ENCODE results near the gene ANKRD34A. TPM values are rescaled to one million over a fixed set of nuclear protein-coding genes. Genes with fewer than 3 reads are reported as not detected.

Gene ANKRD34A
- total and polyA plus RNA-seq, 7 donors, result 0.33 to 1.9 (median 0.71) TPM; not detected in 2

GRCh38 chr1:145997016-145997717, 32.8 kb upstream of the ANKRD34A start:
- intact Hi-C loops (cut with DNase I), result loop anchor here (5.0 kb wide), 1 partner anchor 35 kb away; the partner anchor contains the start of genes ANKRD34A and POLR3GL
- Histone ChIP-seq H3K27me3 (no peaks in the 10 kb centered on the region), H3K9me3 (no peaks in the 10 kb centered on the region), H3K36me3 (peaks cover 35 to 38% (median 36%) of the 10 kb centered on the region in 4 donors), H3K27ac (peak overlapping the region; percentile 92 to 95 (median 94)), H3K4me3 (peak overlapping the region; percentile 72 to 93 (median 88)), H3K4me1 (peaks cover 0 to 48% (median 43%) of the 10 kb centered on the region in 4 donors)
- TF ChIP-seq POLR2AphosphoS5 (IDR thresholded peaks at IDR 0.05) (peak in 2 of 4 donors; percentile 37 to 61), POLR2A (IDR thresholded peaks at IDR 0.05) (no peak)
- 6 to 7% methylated on average over 12 of the region's 12 CpGs for WGBS, 2 donors
- peak; percentile 80 for DNase-seq

- H3K9me3 ChIP-seq, result no peaks in the 10 kb centered on the region
- H3K27me3 ChIP-seq, result no peaks in the 10 kb centered on the region
- WGBS, 2 donors, result 0% methylated on average over 30 of the region's 30 CpGs
- peak; percentile 100 for DNase-seq
- peaks cover 35 to 38% (median 37%) of the 10 kb centered on the region in 4 donors for H3K36me3 ChIP-seq
- H3K27ac ChIP-seq, result peak within 1 kb of the TSS; percentile 92 to 95 (median 94)
- peaks cover 0 to 48% (median 41%) of the 10 kb centered on the region in 4 donors for H3K4me1 ChIP-seq
- TF ChIP-seq, protein P1, sequence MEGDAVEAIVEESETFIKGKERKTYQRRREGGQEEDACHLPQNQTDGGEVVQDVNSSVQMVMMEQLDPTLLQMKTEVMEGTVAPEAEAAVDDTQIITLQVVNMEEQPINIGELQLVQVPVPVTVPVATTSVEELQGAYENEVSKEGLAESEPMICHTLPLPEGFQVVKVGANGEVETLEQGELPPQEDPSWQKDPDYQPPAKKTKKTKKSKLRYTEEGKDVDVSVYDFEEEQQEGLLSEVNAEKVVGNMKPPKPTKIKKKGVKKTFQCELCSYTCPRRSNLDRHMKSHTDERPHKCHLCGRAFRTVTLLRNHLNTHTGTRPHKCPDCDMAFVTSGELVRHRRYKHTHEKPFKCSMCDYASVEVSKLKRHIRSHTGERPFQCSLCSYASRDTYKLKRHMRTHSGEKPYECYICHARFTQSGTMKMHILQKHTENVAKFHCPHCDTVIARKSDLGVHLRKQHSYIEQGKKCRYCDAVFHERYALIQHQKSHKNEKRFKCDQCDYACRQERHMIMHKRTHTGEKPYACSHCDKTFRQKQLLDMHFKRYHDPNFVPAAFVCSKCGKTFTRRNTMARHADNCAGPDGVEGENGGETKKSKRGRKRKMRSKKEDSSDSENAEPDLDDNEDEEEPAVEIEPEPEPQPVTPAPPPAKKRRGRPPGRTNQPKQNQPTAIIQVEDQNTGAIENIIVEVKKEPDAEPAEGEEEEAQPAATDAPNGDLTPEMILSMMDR (IDR thresholded peaks at IDR 0.05), result no peak
- TF ChIP-seq POLR2AphosphoS5 (IDR thresholded peaks at IDR 0.05), result peak; percentile 99 to 100 (median 100)
- peak in 2 of 4 donors; percentile 80 to 85 for TF ChIP-seq EP300 (IDR thresholded peaks at IDR 0.05)
- TF ChIP-seq POLR2A (IDR thresholded peaks at IDR 0.05), result peak; percentile 98
- intact Hi-C loops (cut with DNase I), result loop anchor here (5.0 kb wide), 1 partner anchor 34 kb away; the partner anchor contains the start of genes ANKRD34A and POLR3GL
- peak within 1 kb of the TSS; percentile 72 to 93 (median 88) for H3K4me3 ChIP-seq
Observed at GRCh38 chr1:145996433-145997015, 32.1 kb upstream of the ANKRD34A start, which contains the start of gene TXNIP. Gene TXNIP, minus strand, starts transcription at chr1:145996579. Its CDS starts 313 bp downstream, at chr1:145996266.

DNA sequence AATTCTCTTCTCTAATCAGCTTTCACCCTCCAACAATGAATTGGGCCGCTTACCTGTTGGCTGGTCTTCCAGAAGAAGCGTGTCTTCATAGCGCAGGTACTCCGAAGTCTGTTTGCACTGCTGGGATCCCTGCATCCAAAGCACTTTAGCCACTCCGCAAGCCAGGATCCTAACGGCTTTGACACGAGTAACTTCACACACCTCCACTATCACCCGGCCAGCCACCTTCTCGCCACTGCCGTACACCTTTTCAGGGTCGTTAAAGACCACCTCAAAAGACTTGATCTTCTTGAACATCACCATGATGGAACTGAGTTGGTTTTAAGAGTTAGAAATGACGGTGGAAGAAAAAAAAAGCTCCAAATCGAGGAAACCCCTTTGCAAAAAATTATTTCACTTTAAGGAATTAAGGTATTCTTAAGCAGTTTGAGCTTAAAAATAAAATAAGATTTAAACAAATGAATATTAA, 31.6 kb upstream of the ANKRD34A start:
- peak; percentile 67 for DNase-seq
- H3K36me3 ChIP-seq, result peaks cover 35 to 38% (median 37%) of the 10 kb centered on the region in 4 donors
- 0% methylated on average over 13 of the region's 13 CpGs for WGBS, 2 donors
- peak overlapping the region; percentile 92 to 95 (median 94) for H3K27ac ChIP-seq
- H3K4me3 ChIP-seq, result peak overlapping the region; percentile 72 to 93 (median 88)
- H3K9me3 ChIP-seq, result no peaks in the 10 kb centered on the region
- intact Hi-C loops (cut with DNase I), result loop anchor here (5.0 kb wide), 1 partner anchor 34 kb away; the partner anchor contains the start of genes ANKRD34A and POLR3GL
- peaks cover 0 to 51% (median 41%) of the 10 kb centered on the region in 4 donors for H3K4me1 ChIP-seq
- TF ChIP-seq EP300 (IDR thresholded peaks at IDR 0.05) (no peak), POLR2AphosphoS5 (IDR thresholded peaks at IDR 0.05) (no peak), POLR2A (IDR thresholded peaks at IDR 0.05) (no peak)
- TF ChIP-seq, protein P1 (IDR thresholded peaks at IDR 0.05), result no peak
- no peaks in the 10 kb centered on the region for H3K27me3 ChIP-seq

- peaks cover 0 to 53% (median 40%) of the 10 kb centered on the region in 4 donors for H3K4me1 ChIP-seq
- no peaks in the 10 kb centered on the region for H3K9me3 ChIP-seq
- intact Hi-C loops (cut with DNase I), result loop anchor here (5.0 kb wide), 1 partner anchor 33 kb away; the partner anchor contains the start of genes ANKRD34A and POLR3GL
- DNase-seq, result peak; percentile 34
- no peak for TF ChIP-seq POLR2A (IDR thresholded peaks at IDR 0.05)
- no peak for TF ChIP-seq POLR2AphosphoS5 (IDR thresholded peaks at IDR 0.05)
- TF ChIP-seq, protein P1 (IDR thresholded peaks at IDR 0.05), result no peak
- no peak for TF ChIP-seq EP300 (IDR thresholded peaks at IDR 0.05)
- peaks cover 35 to 38% (median 37%) of the 10 kb centered on the region in 4 donors for H3K36me3 ChIP-seq
- H3K27me3 ChIP-seq, result no peaks in the 10 kb centered on the region
- peak overlapping the region; percentile 72 to 93 (median 88) for H3K4me3 ChIP-seq
- WGBS, 2 donors, result 0 to 1% methylated on average over 8 of the region's 8 CpGs
- H3K27ac ChIP-seq, result peak overlapping the region; percentile 92 to 95 (median 94)
Observed at GRCh38 chr1:145995148-145995881, 30.9 kb upstream of the ANKRD34A start.
